Measurements from ENCODE around the gene PPM1E.

- TF ChIP-seq CTCF (IDR thresholded peaks at IDR 0.05) (no peak), POLR2A (IDR thresholded peaks at IDR 0.05) (no peak)
These were observed at the start of gene PPM1E for GRCh38 chr17:58755577-58756245.

Measured in right lobe of liver (tissue), 4 donors.